Measurements from ENCODE around the gene MORF4L1. TPM values are rescaled to one million over a fixed set of nuclear protein-coding genes. Genes with fewer than 3 reads are reported as not detected.

Gene MORF4L1
- total and polyA plus RNA-seq, 2 experiments from 2014 or later: 357 to 388 TPM

DNA sequence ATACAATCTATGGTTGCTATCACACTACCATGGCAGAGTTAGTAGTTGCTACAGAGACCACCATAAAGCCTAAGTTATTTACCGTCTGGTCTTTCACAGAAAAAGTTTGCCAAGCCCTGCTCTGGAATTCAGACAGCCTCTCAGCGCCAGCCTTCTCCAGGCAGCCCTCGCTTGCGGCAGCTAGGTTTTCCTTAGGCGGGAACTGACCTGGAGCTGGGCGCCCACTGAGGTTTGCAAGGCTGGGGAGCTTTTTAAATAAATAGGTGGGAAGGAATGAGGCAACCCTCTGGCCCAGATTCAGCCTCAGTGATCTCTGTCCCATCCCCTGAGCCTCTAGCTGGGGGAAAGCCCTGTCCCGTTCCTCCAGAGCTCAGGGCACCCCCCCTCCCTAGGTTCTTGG, 71.0 kb downstream of the MORF4L1 start:
- no peaks in the 10 kb centered on the region for H3K36me3 ChIP-seq (ENCODE audit: low read depth)
- H4K20me1 ChIP-seq (ENCODE audit: insufficient read depth): no peaks in the 10 kb centered on the region
- no peak for DNase-seq
- no peak overlapping the region for H3K4me2 ChIP-seq (ENCODE audit: unreplicated experiment)
- no peak overlapping the region for H3K9ac ChIP-seq
- no peak for TF ChIP-seq EZH2 (IDR thresholded peaks at IDR 0.05; ENCODE audit: insufficient read depth, poor library complexity, severe bottlenecking)
- TF ChIP-seq EZH2phosphoT487 (IDR thresholded peaks at IDR 0.05; ENCODE audit: insufficient read depth, low read depth): no peak
- no peaks in the 10 kb centered on the region for H3K79me2 ChIP-seq (ENCODE audit: insufficient read depth)
- H3K4me3 ChIP-seq: no peak overlapping the region
- 64 to 77% methylated on average over 7 of the region's 7 CpGs for WGBS, 2 experiments (ENCODE audit: low coverage in 1 of 2, low lambda C conversion rate in 2 of 2, missing lambda C conversion rate in 2 of 2)
- H3F3A ChIP-seq (ENCODE audit: insufficient read depth): no peaks in the 10 kb centered on the region
- peaks cover 38% of the 10 kb centered on the region; the same call in 1 of the 2 replicates for H3K27me3 ChIP-seq (replicated peaks; ENCODE audit: insufficient read depth)
- H3K4me1 ChIP-seq (ENCODE audit: insufficient read depth): no peaks in the 10 kb centered on the region
- H3K9me3 ChIP-seq (ENCODE audit: low read depth): no peaks in the 10 kb centered on the region
- H3K9me2 ChIP-seq (ENCODE audit: insufficient read depth): no peaks in the 10 kb centered on the region
- H2AFZ ChIP-seq: no peak overlapping the region
- in situ Hi-C loops (cut with MboI): no loop called here
- H3K27ac ChIP-seq: no peak overlapping the region

GRCh38 chr15:78944202-78944625, 71.5 kb downstream of the MORF4L1 start:
- H3K27me3 ChIP-seq (replicated peaks; ENCODE audit: insufficient read depth): peaks cover 38% of the 10 kb centered on the region; the same call in 1 of the 2 replicates
- H4K20me1 ChIP-seq (ENCODE audit: insufficient read depth): no peaks in the 10 kb centered on the region
- H3K27ac ChIP-seq: no peak overlapping the region
- H3K4me3 ChIP-seq: no peak overlapping the region; the same call in 1 of the 2 replicates
- H3K9me3 ChIP-seq (ENCODE audit: low read depth): no peaks in the 10 kb centered on the region
- H3K4me2 ChIP-seq (ENCODE audit: unreplicated experiment): no peak overlapping the region
- H2AFZ ChIP-seq: no peak overlapping the region
- H3K9me2 ChIP-seq (ENCODE audit: insufficient read depth): no peaks in the 10 kb centered on the region
- H3K9ac ChIP-seq: no peak overlapping the region
- H3F3A ChIP-seq (ENCODE audit: insufficient read depth): no peaks in the 10 kb centered on the region
- in situ Hi-C loops (cut with MboI): no loop called here
- H3K79me2 ChIP-seq (ENCODE audit: insufficient read depth): no peaks in the 10 kb centered on the region
- no peak for DNase-seq
- no peaks in the 10 kb centered on the region for H3K4me1 ChIP-seq (ENCODE audit: insufficient read depth)
- no peaks in the 10 kb centered on the region for H3K36me3 ChIP-seq (ENCODE audit: low read depth)
- 41 to 53% methylated on average over 10 of the region's 12 CpGs for WGBS, 2 experiments (ENCODE audit: low coverage in 1 of 2, low lambda C conversion rate in 2 of 2, missing lambda C conversion rate in 2 of 2)
- no peak for TF ChIP-seq EZH2phosphoT487 (IDR thresholded peaks at IDR 0.05; ENCODE audit: insufficient read depth, low read depth)
- TF ChIP-seq EZH2 (IDR thresholded peaks at IDR 0.05; ENCODE audit: insufficient read depth, poor library complexity, severe bottlenecking): no peak

DNA sequence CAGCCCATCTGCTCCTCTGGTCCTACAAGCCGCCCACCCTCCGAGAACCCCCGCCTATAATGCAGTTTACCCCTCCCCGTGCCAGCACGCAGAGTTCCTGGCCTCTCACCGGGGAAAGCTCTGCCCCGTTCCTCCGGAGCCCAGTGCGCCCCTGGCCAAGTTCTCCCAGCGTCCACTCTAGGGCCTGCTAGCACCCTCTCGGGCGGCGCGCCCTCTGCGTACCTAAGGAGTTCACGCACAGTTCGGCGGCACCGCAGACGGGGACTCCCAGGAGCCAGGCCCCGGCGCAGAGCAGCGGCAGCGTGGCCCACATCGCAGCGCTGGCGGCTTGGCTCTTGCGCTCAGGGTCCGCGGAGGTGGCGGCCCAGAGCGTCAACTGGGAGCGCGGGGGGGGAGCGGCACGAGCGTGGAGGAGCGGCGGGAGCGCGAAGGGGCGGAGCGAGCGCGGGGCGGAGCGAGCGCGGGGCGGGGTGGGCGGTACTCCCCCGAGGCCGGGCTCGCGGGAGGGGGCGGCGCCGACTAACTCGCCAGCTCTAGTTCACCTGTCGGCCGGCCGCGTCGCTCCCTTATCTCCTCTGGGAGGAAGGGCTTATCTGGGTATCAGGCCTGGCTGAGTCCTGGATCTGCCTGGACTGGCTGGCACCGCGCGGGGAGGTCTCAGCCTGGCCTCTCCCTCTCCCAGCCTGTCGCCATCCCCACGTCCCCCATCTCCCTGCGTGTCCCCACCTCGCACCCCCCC, 72.1 kb downstream of the MORF4L1 start, which contains the start of gene CTSH:
Gene CTSH (minus strand): TSS at position 378 of the 739 bp plus-strand sequence. CDS start 65 bp downstream, at position 313.
- peak; percentile 52 for DNase-seq
- Histone ChIP-seq H4K20me1 (ENCODE audit: insufficient read depth) (no peaks in the 10 kb centered on the region), H2AFZ (peak within 1 kb of the TSS; percentile 71), H3K4me3 (peak within 1 kb of the TSS; percentile 54), H3K9ac (no peak within 1 kb of the TSS), H3F3A (ENCODE audit: insufficient read depth) (no peaks in the 10 kb centered on the region), H3K9me2 (ENCODE audit: insufficient read depth) (no peaks in the 10 kb centered on the region), H3K27me3 (replicated peaks; ENCODE audit: insufficient read depth) (peaks cover 38% of the 10 kb centered on the region; the same call in 1 of the 2 replicates), H3K9me3 (ENCODE audit: low read depth) (no peaks in the 10 kb centered on the region), H3K4me1 (ENCODE audit: insufficient read depth) (no peaks in the 10 kb centered on the region), H3K36me3 (ENCODE audit: low read depth) (no peaks in the 10 kb centered on the region), H3K27ac (no peak within 1 kb of the TSS), H3K4me2 (ENCODE audit: unreplicated experiment) (peak within 1 kb of the TSS; percentile 58), H3K79me2 (ENCODE audit: insufficient read depth) (no peaks in the 10 kb centered on the region)
- in situ Hi-C loops (cut with MboI): no loop called here
- no peak for TF ChIP-seq EZH2phosphoT487 (IDR thresholded peaks at IDR 0.05; ENCODE audit: insufficient read depth, low read depth)
- TF ChIP-seq EZH2 (IDR thresholded peaks at IDR 0.05; ENCODE audit: insufficient read depth, poor library complexity, severe bottlenecking): no peak
- WGBS, 2 experiments (ENCODE audit: low coverage in 1 of 2, low lambda C conversion rate in 2 of 2, missing lambda C conversion rate in 2 of 2): 4% methylated on average over 24 to 57 of the region's 71 CpGs

DNA sequence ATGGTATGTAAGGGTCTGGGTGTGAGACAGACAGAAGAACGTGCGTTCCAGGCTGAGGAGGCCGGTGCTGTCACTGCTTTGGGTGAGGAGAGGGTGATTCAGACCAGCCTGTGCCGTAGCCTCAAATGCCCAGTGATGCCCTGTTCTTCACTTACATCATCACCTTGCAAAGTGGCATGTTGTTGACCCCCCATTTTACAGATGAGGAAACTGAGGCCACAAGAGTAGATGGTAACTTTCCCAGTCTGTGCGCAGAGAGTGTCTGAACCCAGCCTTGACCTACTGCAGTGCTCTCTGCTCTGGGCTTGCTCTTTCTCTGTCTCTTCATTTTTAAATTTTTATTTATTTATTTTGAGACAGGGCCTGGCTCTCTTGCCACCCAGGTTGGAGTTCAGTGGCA, 73.8 kb downstream of the MORF4L1 start:
- no peaks in the 10 kb centered on the region for H3K36me3 ChIP-seq (ENCODE audit: low read depth)
- no peak overlapping the region for H3K4me3 ChIP-seq
- H3K9ac ChIP-seq: no peak overlapping the region
- 88 to 92% methylated on average over 5 of the region's 5 CpGs for WGBS, 2 experiments (ENCODE audit: low coverage in 1 of 2, low lambda C conversion rate in 2 of 2, missing lambda C conversion rate in 2 of 2)
- H3K9me2 ChIP-seq (ENCODE audit: insufficient read depth): no peaks in the 10 kb centered on the region
- H3K27ac ChIP-seq: no peak overlapping the region
- H3K27me3 ChIP-seq (replicated peaks; ENCODE audit: insufficient read depth): peaks cover 38% of the 10 kb centered on the region; the same call in 1 of the 2 replicates
- H3K9me3 ChIP-seq (ENCODE audit: low read depth): no peaks in the 10 kb centered on the region
- H3F3A ChIP-seq (ENCODE audit: insufficient read depth): no peaks in the 10 kb centered on the region
- no peaks in the 10 kb centered on the region for H3K4me1 ChIP-seq (ENCODE audit: insufficient read depth)
- in situ Hi-C loops (cut with MboI): no loop called here
- no peaks in the 10 kb centered on the region for H4K20me1 ChIP-seq (ENCODE audit: insufficient read depth)
- no peak overlapping the region for H3K4me2 ChIP-seq (ENCODE audit: unreplicated experiment)
- DNase-seq: no peak
- TF ChIP-seq EZH2phosphoT487 (IDR thresholded peaks at IDR 0.05; ENCODE audit: insufficient read depth, low read depth) (no peak), EZH2 (IDR thresholded peaks at IDR 0.05; ENCODE audit: insufficient read depth, poor library complexity, severe bottlenecking) (no peak)
- H2AFZ ChIP-seq: no peak overlapping the region
- H3K79me2 ChIP-seq (ENCODE audit: insufficient read depth): no peaks in the 10 kb centered on the region

All from GM23248 (cell line).